Common myeloid progenitor, CD34-positive (primary cell): Measurements from ENCODE around the gene PHLPP1.

Source experiments
- CTCF ChIA-PET: fragments of 350-600 bp; sonication (Branson Sonifier 250); formaldehyde crosslinking; loops from one replicate; lab custom pipeline; 2021; ENCODE audit warnings: antibody characterized with exemption; lab: Charles Lee
- POLR2A ChIA-PET: fragments of 350-600 bp; sonication (Branson Sonifier 250); formaldehyde crosslinking; loops from one replicate; lab custom pipeline; 2021; ENCODE audit warnings: antibody characterized with exemption; lab: Charles Lee
- DNase-seq, 3 donors: peaks; one replicate each; pipeline versions ENCODE4 v3.0.0 to v3.0.0-alpha.2; 2013
- H3K27ac ChIP-seq, 2 experiments: 1 replicate in 1 of 2; 2 replicates in 1 of 2; pipeline ENCODE4 v1.7.0; 2013; ENCODE audit warnings: inconsistent platforms in 2 of 2, low read length in 2 of 2, mild to moderate bottlenecking in 2 of 2, low read depth in 1 of 2, moderate library complexity in 1 of 2; ENCODE audit not compliant: severe bottlenecking in 2 of 2, insufficient read depth in 1 of 2, poor library complexity in 1 of 2
- H3K27me3 ChIP-seq, 5 experiments: replicated peaks in 2 of 5; 1 replicate in 3 of 5; 2 replicates in 2 of 5; pipeline versions ENCODE4 v1.6.1 to v1.7.0; 2013; ENCODE audit warnings: low read length in 4 of 5, mild to moderate bottlenecking in 2 of 5, moderate library complexity in 2 of 5, inconsistent platforms in 1 of 5; ENCODE audit not compliant: insufficient read depth in 5 of 5, control insufficient read depth in 4 of 5
- H3K36me3 ChIP-seq, 4 experiments: 1 replicate in 2 of 4; 2 replicates in 2 of 4; pipeline versions ENCODE4 v1.6.1 to v1.7.0; 2013; ENCODE audit warnings: low read length in 3 of 4, control low read depth in 1 of 4, mild to moderate bottlenecking in 1 of 4; ENCODE audit not compliant: control insufficient read depth in 4 of 4, insufficient read depth in 4 of 4
- H3K4me1 ChIP-seq, 4 experiments: 1 replicate in 3 of 4; 2 replicates in 1 of 4; pipeline versions ENCODE4 v1.6.1 to v1.7.1; 2013; ENCODE audit warnings: low read length in 3 of 4, mild to moderate bottlenecking in 3 of 4, control low read depth in 1 of 4, inconsistent platforms in 1 of 4, moderate library complexity in 1 of 4; ENCODE audit not compliant: control insufficient read depth in 4 of 4, insufficient read depth in 4 of 4; ENCODE audit errors: control extremely low read depth in 1 of 4
- H3K4me3 ChIP-seq, 7 experiments: 1 replicate in 4 of 7; 2 replicates in 3 of 7; pipeline versions ENCODE4 v1.5.1 to v1.7.0; 2013; ENCODE audit warnings: mild to moderate bottlenecking in 7 of 7, low read length in 6 of 7, moderate library complexity in 6 of 7, inconsistent platforms in 2 of 7, low read depth in 2 of 7, control low read depth in 1 of 7; ENCODE audit not compliant: insufficient read depth in 4 of 7, control insufficient read depth in 1 of 7; ENCODE audit errors: extremely low read depth in 1 of 7
- H3K9me3 ChIP-seq, 5 experiments: 1 replicate in 4 of 5; 2 replicates in 1 of 5; pipeline versions ENCODE4 v1.6.1 to v1.7.1; 2013; ENCODE audit warnings: low read length in 4 of 5, mild to moderate bottlenecking in 2 of 5, inconsistent platforms in 1 of 5, low read depth in 1 of 5, moderate library complexity in 1 of 5; ENCODE audit not compliant: control insufficient read depth in 4 of 5, insufficient read depth in 2 of 5; ENCODE audit errors: control extremely low read depth in 1 of 5
- WGBS: methylation state at CpG from one replicate; pipeline ENCODE4 v1.1.5; 2013; ENCODE audit not compliant: insufficient coverage; 5-methylcytosine and 5-hydroxymethylcytosine counted together

Gene PHLPP1

DNA sequence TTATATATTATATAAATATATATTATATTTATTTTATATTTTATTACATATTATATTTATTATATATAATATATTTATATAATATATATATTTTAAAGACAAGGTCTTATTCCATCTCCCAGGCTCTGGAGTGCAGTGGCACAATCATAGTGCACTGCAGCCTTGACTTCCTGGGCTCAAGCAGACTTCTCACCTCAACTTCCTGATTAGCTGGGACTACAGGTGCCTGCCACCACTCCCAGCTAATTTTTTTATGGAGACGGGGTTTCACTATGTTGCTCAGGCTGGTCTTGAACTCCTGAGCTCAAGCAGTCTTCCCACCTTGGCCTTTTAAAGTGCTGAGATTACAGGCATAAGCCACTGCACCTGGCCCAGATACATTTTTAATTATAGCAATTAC, 110.0 kb downstream of the PHLPP1 start:
- H3K27me3 ChIP-seq = no peaks in the 10 kb centered on the region
- CTCF ChIA-PET = interaction anchor here (1.4 kb wide), 1 partner anchor 27 kb away, joined by 3 read pairs; no protein-coding TSS in a partner anchor
- H3K4me1 ChIP-seq = peaks cover 0 to 14% (median 5%) of the 10 kb centered on the region in 4 experiments
- 85% methylated on average over 1 of the region's 1 CpG for WGBS
- no peaks in the 10 kb centered on the region for H3K9me3 ChIP-seq
- POLR2A ChIA-PET = no interaction called here
- no peak overlapping the region for H3K4me3 ChIP-seq
- peaks cover 0 to 4% (median under 1%) of the 10 kb centered on the region in 4 experiments for H3K36me3 ChIP-seq
- H3K27ac ChIP-seq = no peak overlapping the region
- no peak for DNase-seq

GRCh38 chr18:62827397-62827796, 112.1 kb downstream of the PHLPP1 start:
- CTCF ChIA-PET = interaction anchor here (1.2 to 1.6 kb wide), 2 partner anchors 9 to 112 kb away, joined by 3 read pairs; partner anchors contain the start of gene PHLPP1

GRCh38 chr18:62828091-62828640, 112.8 kb downstream of the PHLPP1 start:
- ChIA-PET CTCF (interaction anchor here (1.6 kb wide), 1 partner anchor 113 kb away, joined by 3 read pairs; the partner anchor contains the start of gene PHLPP1), POLR2A (no interaction called here)
- Histone ChIP-seq H3K27me3 (no peaks in the 10 kb centered on the region), H3K4me3 (no peak overlapping the region), H3K9me3 (no peaks in the 10 kb centered on the region), H3K27ac (no peak overlapping the region), H3K4me1 (peaks cover 0 to 22% (median 11%) of the 10 kb centered on the region in 4 experiments), H3K36me3 (peaks cover 0 to 4% (median 2%) of the 10 kb centered on the region in 4 experiments)
- 22% methylated on average over 2 of the region's 3 CpGs for WGBS
- DNase-seq = no peak

More at GRCh38 chr18:62827397-62827796, 112.1 kb downstream of the PHLPP1 start:
- Histone ChIP-seq H3K4me3 (no peak overlapping the region), H3K27ac (no peak overlapping the region), H3K27me3 (no peaks in the 10 kb centered on the region), H3K36me3 (peaks cover 0 to 4% (median 2%) of the 10 kb centered on the region in 4 experiments), H3K4me1 (peaks cover 0 to 17% (median 9%) of the 10 kb centered on the region in 4 experiments), H3K9me3 (no peaks in the 10 kb centered on the region)
- no peak for DNase-seq
- POLR2A ChIA-PET = no interaction called here

DNA sequence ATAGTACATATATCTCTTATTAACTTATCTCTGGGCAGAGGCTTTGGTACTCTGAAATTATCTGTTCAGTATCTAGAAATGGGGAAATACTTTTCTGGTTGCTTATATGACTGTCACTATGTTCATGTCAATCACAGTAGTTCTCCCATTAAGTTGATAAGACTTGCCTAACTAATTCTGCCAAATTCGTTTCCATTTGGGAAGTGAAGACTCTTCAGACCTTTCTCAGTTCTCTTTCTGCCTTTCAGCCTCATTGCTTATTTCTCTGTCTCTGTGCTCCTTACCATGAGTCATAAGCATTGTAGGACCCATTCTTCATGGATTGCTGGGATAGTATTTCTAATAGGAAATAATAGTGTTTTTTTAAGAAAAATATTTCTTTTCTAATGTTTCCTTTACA, 113.5 kb downstream of the PHLPP1 start:
- CTCF ChIA-PET = no interaction called here
- Histone ChIP-seq H3K9me3 (no peaks in the 10 kb centered on the region), H3K4me1 (peaks cover 0 to 22% (median 11%) of the 10 kb centered on the region in 4 experiments), H3K27ac (no peak overlapping the region), H3K4me3 (no peak overlapping the region), H3K36me3 (peaks cover 0 to 4% (median 2%) of the 10 kb centered on the region in 4 experiments), H3K27me3 (no peaks in the 10 kb centered on the region)
- DNase-seq = peak in 1 of 3 donors; percentile 29
- POLR2A ChIA-PET = no interaction called here
- WGBS = no CpG with 5 or more reads among the region's 1 CpG

GRCh38 chr18:62829936-62830335, 114.6 kb downstream of the PHLPP1 start:
- no peak for DNase-seq
- POLR2A ChIA-PET = no interaction called here
- H3K27ac ChIP-seq = no peak overlapping the region
- H3K9me3 ChIP-seq = no peaks in the 10 kb centered on the region
- 96% methylated on average over 7 of the region's 7 CpGs for WGBS
- peaks cover 0 to 4% (median 2%) of the 10 kb centered on the region in 4 experiments for H3K36me3 ChIP-seq
- CTCF ChIA-PET = no interaction called here
- no peaks in the 10 kb centered on the region for H3K27me3 ChIP-seq
- no peak overlapping the region for H3K4me3 ChIP-seq
- H3K4me1 ChIP-seq = peaks cover 0 to 22% (median 11%) of the 10 kb centered on the region in 4 experiments

DNA sequence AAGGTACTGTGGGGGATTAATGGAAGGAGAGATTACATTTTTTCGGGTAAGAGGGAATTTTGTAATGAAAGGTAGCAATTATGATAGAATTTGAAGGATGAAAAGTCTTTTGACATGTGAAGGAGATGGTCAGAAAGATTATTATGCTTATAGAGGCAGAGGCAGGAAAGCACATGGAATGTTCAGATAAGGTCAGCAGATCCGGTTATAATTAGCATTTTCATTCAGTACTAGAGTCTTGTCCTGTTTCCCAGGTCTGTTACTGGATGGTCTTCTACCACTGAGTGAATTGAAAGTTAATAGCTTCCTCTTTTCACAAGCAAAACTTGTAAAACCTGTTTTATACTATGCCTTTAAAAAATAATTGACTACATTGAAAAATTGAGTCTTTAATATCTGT, 116.9 kb downstream of the PHLPP1 start:
- no peaks in the 10 kb centered on the region for H3K9me3 ChIP-seq
- peak overlapping the region in 2 of 7 experiments; percentile 11 to 54 for H3K4me3 ChIP-seq
- peaks cover 0 to 22% (median 11%) of the 10 kb centered on the region in 4 experiments for H3K4me1 ChIP-seq
- POLR2A ChIA-PET = interaction anchor here (0.7 kb wide), 2 partner anchors 48 to 201 kb away, joined by 3 to 4 read pairs; no protein-coding TSS in a partner anchor
- no peaks in the 10 kb centered on the region for H3K27me3 ChIP-seq
- 29% methylated on average over 1 of the region's 2 CpGs for WGBS
- no peak overlapping the region for H3K27ac ChIP-seq
- peaks cover 0 to 4% (median 2%) of the 10 kb centered on the region in 4 experiments for H3K36me3 ChIP-seq
- DNase-seq = peak; percentile 33 to 70 (median 52)
- CTCF ChIA-PET = interaction anchor here (0.8 to 1.5 kb wide), 4 partner anchors 17 to 150 kb away, joined by 3 to 8 read pairs (median 3); no protein-coding TSS in a partner anchor

- no peaks in the 10 kb centered on the region for H3K9me3 ChIP-seq
- CTCF ChIA-PET = no interaction called here
- peaks cover 0 to 19% (median 11%) of the 10 kb centered on the region in 4 experiments for H3K4me1 ChIP-seq
- no peaks in the 10 kb centered on the region for H3K27me3 ChIP-seq
- no peak overlapping the region for H3K4me3 ChIP-seq
- H3K27ac ChIP-seq = no peak overlapping the region
- WGBS = no CpG with 5 or more reads among the region's 1 CpG
- DNase-seq = no peak
- POLR2A ChIA-PET = no interaction called here
- H3K36me3 ChIP-seq = peaks cover 0 to 4% (median 2%) of the 10 kb centered on the region in 4 experiments
Measured at GRCh38 chr18:62833494-62833893, 118.2 kb downstream of the PHLPP1 start.
